ENCODE results near the gene HDC.

HDC gene

DNA sequence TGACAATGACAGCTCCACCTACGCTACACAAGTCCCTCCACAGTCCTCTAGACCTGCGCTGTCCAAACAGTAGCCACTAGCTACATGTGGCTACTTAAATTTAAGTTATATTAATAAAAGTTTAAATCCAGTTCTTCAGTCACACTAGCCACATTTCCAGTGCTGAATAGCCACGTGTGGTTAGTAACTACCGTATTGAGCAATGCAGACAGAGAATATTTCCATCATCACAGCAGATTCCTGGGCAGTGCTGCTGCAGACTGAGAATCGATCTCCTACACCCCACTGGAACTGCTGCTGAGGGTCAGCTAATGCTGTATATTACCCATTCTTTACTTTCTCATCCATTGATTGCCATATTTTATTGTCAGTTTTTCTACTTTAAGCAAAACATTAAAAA, 40.9 kb downstream of the HDC start:
- no peak for DNase-seq

DNA sequence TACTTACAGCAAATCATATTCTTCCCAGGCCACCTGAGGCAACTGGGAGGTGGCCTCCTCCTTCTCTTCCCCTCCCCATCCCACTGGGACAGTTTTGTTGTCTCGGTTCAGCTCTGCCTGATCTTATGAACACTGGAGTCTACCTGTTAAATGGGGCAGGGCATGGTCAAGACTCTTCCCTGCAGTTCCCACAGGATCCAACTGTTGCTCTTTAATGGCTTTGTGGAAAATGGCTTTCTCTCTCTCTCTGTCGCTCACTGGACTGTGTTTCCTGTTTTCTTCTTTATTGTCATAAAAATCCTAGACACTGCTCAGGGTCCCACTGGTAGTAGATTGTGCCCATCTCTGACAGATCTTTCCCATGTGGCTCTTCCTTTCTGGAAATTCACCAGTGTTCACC, 43.3 kb downstream of the HDC start:
- no peak for DNase-seq

DNA sequence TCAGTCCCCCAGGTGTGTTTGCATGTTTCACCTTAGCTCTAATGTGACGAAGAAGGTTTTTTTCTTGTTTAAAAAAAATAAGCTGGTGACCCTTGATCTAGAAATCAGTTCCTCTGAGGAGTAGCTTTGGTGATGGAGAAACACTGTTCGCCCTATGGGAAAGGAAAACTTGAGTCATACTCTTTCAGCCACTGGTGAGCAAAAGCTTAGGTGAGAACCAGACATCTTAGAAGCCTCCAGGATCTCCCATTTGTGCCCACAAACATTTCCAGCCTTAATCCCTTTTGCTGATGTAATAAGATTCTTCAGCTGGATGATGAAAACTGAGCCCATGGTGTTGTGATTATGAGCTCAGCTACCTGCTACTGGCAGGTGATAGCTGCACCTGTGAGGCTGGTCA, 45.7 kb downstream of the HDC start:
- DNase-seq, result no peak

DNA sequence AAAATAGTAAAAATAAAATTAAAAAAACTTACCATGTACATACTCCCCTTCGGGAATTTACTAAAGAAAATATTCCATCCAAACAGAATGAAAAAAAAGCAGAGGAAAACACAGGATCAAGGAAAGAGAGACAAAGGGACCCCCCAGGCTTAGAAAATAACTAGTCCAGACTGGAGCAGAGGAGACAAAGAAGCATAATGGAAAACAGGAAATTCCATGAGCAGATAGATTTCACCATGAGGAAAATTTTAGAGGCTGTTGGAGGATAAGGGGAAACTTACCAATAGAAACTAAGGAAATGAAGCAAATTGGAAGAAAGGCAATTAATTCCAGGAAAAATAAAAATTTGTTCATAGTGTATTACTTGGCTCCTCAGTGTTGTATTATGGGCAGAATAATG, 46.8 kb downstream of the HDC start:
- no peak for DNase-seq

DNA sequence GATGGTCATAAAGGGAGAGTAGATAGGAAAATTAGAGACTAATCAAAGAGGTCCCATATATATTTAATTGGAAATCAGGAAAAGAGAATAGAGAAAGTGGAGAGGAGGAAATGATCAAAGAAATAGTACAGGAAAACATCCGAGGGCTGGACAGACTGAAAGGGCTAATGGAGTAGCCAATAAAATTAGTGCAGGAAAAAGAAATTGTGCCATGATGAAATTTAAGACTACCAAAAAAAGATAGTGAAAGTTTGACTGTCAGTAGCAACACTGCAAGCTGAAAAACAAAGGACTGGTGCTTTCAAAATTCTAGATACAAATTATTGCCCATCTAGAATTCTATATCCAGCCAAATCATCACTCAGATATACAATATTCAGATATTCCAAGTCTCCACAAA, 47.2 kb downstream of the HDC start:
- no peak for DNase-seq

DNA sequence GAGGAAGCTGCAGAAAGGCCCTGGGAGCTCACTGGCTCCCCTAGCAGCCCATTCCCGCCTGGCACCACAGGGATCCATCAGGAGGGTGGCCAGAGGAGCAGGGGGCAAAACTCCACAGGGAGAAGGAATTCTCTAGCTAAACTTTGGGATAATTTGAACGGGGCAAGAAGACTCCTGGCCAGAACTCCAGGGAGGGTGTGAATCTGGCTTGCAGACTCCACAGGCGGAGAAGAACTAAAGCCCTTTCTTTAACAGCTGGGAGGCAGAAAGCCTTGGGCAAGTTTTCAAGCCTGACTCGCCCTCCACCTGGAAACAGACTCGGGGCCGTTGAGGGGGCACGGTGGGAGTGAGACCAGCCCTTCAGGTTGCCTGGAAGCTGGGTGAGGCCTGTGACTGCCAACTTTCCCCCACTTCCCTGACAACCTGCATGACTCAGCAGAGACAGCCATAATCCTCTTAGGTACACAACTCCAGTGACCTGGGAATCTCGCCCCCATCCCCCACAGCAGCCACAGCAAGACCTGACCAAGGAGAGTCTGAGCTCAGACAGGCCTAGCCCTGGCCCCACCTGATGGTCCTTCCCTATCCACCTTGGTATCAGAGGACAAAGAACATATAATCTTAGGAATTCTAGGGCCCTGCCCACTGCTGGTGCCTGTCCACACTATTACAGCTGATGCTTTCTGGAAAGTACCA, 54.9 kb downstream of the HDC start:
- DNase-seq, result no peak

DNA sequence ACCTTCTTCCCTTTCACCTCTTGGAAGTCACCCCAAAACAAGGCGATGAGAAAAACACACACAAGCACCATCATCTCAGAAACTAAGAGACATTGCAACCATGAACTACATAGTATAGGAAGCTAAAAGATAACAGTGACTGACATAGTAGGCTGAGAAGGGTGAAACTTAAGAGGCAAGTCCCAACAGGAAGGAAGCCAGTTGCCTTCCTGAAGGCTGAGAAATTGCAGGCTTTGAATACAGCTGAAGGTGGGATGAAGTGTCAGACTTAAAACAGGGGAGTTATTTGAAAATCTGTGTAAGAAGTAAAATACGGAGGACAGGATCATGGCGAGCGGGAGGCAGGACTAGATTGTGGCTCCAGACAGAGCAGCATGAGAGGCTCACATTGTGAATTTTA, 55.7 kb downstream of the HDC start:
- DNase-seq, result no peak

DNA sequence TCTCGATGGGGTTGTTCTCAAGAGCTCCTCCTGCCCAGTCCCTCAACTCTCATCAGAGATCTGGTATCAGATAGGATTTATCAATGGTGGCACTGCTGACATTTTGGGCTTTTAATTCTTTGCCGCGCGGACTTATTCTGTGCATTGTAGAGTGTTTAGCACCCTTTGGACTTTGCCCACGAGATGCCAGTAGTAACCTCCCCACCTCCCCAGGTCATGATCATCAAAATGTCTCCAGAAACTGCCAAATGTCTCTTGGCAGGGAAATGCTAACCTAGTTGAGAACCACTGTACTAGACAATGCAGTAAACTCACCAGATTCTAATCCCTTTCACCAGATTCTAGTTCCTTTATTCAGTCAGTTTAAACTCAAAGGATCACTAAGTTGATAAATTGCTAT, 59.5 kb downstream of the HDC start:
- DNase-seq, result no peak

DNA sequence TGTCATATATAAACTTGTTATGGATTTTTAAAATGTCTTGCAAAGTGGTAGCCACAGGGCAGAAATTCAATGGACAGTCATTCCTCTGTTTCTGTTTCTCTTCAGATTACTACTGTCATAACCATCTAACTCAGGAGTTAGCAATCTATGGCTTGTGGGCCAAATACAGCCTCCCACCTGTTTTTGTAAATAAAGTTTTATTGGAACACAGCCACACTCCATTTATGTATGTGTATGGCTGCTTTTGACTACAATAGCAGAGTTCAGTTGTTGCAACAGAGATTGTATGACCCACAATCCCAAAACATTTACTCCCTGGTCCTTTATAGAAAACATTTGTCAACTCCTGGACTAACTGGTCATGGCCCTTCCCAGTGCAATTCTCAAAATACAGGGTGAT, 63.5 kb downstream of the HDC start:
- no peak for DNase-seq

DNA sequence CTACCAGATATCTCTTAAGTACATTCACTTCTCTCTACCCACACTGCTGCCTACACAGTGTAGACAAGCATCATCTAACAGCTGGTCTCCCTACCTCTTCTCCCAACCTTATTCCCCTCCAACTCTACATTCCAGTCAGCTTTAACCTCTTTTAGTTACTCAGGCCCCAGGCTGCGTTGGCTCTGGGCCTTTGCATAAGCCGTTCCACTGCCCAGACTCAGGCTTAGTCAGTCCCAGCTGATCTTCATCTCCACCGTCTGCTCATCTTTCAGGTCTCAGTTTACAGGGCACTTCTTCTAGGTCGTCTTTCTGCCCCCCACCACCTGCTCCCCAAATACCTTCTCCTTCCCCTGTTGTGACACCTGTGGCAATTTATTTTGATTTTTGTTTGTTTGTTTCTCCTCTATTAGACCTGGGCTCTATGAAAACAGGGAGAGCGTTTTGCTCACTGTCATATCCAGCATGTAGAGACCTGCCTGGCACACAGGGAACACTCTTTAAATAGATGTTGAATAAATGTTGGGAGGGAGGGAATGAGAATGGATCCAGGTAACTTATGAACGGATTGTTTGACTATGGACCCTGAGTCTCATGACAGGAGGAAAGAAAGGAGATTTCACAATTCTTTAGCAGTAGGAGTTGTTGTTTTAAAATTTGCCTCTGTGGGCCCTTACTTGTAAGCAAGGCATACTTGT, 72.5 kb downstream of the HDC start:
- no peak for DNase-seq

DNA sequence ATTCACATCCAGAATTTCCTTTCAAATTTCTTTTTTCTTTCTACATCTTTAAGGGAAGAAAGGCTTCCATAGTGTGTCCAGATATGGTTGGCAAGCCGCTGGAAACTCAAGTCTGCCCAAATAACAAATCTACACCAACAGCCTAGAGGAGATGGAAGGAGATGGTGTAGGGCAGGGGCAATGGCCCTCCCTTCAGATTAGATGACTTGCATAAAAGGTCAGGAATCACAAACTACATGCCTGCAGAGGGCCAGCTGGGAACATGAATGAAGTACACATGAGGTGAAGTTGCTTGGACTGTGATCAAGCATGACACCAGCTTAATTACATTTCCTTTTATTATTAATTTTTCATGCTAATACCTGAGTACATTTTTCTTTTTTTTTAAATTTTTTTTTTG, 73.4 kb downstream of the HDC start:
- DNase-seq, result no peak
